ENCODE results near the gene ARVCF. TPM values are rescaled to one million over a fixed set of nuclear protein-coding genes. Genes with fewer than 3 reads are reported as not detected.

ARVCF gene
- total and polyA plus RNA-seq, 9 donors: 55.5 to 117 (median 82.2) TPM

DNA sequence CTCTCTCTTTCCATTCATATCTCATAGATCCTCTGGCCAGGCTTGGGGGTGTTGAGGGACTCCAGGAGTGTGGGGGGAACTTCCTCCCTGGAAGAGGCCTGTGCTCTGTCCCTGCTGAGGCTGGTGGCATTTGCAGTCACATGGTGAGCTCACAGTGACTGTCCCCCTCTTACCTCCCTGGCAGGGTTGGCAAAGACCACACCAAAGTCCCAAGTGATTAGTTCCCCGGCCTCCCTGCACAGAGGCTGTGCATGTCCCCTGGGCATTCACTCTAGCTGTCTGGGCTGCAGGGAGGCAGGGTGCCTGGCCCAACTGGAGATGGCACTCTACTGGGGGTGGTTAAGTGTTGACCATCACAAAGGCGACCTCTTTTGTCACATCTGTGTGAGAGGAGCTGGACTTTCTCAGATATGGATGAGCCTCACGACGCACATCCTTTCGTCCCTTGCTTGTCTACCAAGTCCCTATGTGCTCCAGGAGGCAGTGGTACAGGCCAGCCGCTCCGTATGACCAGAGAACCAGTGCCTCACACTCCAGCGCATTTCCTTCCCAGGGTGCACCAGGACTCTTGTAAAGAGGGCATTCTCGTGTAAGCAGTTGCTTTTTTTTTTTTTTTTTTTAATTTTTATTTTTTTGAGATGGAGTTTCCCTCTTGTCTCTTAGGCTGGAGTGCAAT is 13.1 kb upstream of the ARVCF start:
- no peak overlapping the region for H3K4me3 ChIP-seq (ENCODE audit: low read length)
- no peak for DNase-seq
- peaks cover 29% of the 10 kb centered on the region for H3K4me1 ChIP-seq (ENCODE audit: control insufficient read depth, insufficient read depth, low read length)
- 96% methylated on average over 7 of the region's 9 CpGs for WGBS (ENCODE audit: insufficient coverage)
- H3K36me3 ChIP-seq (ENCODE audit: control insufficient read depth, insufficient read depth, low read length): peaks cover 6% of the 10 kb centered on the region
- H3K27ac ChIP-seq (ENCODE audit: low read length): no peak overlapping the region
- H3K27me3 ChIP-seq (ENCODE audit: control insufficient read depth, insufficient read depth, low read length): no peaks in the 10 kb centered on the region
- no peaks in the 10 kb centered on the region for H3K9me3 ChIP-seq (replicated peaks; ENCODE audit: control insufficient read depth, low read depth, low read length)

DNA sequence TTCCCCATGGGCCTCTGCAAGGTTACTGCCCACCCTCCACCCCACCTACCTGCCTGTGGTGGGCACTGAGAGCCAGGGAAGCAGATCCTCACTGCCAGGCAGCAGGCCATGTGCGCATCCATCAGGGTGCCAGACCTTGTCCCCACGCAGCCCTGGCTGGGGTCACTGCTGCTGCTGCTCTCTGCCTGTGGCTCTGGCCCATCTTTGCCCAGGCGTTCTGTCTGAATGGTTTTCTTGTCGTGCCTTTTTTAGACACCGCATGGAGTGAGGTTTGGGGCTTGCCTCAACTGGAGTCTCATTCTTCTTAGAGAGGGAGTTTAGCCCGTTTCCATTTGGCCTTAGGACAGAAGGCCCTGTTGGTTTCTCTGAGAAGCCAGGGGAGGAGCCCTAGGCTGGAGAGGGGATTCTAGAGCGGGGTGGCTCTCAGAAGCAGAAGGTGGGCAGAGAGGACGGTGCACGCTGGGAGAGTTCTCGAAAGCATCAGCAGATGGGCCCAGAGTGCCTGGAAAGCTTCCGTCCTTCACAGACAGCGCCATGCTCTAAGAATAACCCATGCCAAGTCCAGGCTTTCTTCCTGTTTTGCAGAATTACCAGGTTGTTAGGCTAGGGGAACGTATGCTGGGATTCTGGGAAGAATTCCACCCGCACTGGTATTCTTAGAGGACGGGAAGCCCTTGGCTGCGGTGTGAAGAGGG is 12.4 kb upstream of the ARVCF start:
- H3K4me3 ChIP-seq (ENCODE audit: low read length): no peak overlapping the region
- H3K9me3 ChIP-seq (replicated peaks; ENCODE audit: control insufficient read depth, low read depth, low read length): no peaks in the 10 kb centered on the region
- DNase-seq: no peak
- H3K27me3 ChIP-seq (ENCODE audit: control insufficient read depth, insufficient read depth, low read length): no peaks in the 10 kb centered on the region
- peaks cover 6% of the 10 kb centered on the region for H3K36me3 ChIP-seq (ENCODE audit: control insufficient read depth, insufficient read depth, low read length)
- 61% methylated on average over 4 of the region's 16 CpGs for WGBS (ENCODE audit: insufficient coverage)
- H3K4me1 ChIP-seq (ENCODE audit: control insufficient read depth, insufficient read depth, low read length): peaks cover 23% of the 10 kb centered on the region
- no peak overlapping the region for H3K27ac ChIP-seq (ENCODE audit: low read length)

DNA sequence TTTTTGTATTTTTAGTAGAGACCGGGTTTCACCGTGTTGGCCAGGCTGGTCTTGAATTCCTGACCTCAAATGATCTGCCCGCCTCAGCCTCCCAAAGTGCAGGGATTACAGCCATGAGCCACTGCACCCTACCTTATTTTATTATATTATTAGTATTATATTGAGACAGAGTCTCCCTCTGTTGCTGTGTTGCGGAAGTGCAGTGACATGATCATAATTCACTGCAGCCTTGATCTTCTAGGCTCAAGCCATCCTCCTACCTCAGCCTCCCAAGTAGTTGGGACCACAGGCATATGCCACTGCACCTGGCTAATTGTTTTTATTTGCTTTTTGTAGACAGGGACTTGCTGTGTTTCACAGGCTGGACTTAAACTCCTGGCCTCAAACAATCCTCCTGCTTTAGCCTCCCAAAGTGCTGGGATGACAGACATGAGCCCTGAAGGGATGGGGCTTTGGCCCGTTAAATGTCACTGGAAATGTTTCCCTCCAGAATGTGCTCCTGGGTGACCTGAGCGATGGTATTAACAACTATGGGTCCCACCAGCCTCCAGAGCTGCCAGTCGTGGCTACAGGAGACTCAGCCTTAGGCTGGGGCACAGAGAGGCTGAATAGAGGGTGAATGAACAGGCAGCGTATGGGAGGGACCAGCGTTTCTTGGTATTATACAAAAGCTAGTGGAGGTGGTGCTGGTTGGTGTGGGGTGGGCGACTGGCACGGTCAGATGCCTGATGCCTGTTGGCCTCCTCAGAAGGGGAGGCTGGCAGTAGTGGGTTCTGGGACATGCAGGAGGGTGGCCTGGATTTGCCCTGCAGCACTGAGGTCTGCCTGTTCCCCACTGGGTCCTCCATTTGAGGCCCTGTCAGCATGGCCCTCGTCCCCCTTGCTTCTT is 11.6 kb upstream of the ARVCF start:
- no peaks in the 10 kb centered on the region for H3K9me3 ChIP-seq (replicated peaks; ENCODE audit: control insufficient read depth, low read depth, low read length)
- peaks cover 6% of the 10 kb centered on the region for H3K36me3 ChIP-seq (ENCODE audit: control insufficient read depth, insufficient read depth, low read length)
- H3K27ac ChIP-seq (ENCODE audit: low read length): no peak overlapping the region
- no peak overlapping the region for H3K4me3 ChIP-seq (ENCODE audit: low read length)
- peaks cover 15% of the 10 kb centered on the region for H3K4me1 ChIP-seq (ENCODE audit: control insufficient read depth, insufficient read depth, low read length)
- WGBS (ENCODE audit: insufficient coverage): 89% methylated on average over 7 of the region's 12 CpGs
- H3K27me3 ChIP-seq (ENCODE audit: control insufficient read depth, insufficient read depth, low read length): no peaks in the 10 kb centered on the region
- DNase-seq: no peak

DNA sequence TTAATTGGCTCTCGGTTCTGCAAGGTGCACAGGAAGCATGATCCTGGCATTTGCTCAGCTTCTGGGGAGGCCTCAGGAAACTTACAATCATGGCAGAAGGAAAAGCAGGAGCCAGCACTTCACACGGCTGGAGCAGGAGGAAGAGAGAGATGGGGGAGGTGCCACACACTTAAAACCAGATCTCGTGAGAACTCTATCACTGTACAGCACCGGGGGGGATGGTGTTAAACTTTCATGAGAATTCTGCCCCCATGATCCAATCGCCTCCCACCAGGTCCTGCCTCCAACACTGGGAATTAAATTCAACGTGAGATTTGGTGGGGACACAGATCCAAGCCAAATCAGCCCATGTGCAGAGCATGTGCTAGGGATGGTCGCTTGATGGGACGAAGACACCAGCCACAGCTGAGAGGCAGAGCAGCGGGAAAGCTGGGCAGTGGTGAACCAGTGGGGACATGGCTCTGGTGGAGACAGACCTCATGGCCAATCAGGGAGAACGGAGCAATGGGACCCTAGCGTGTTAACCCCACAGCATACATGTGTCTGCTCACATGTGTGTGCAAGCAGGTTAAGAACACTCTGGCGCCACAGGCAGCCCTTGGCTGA is 10.5 kb upstream of the ARVCF start:
- H3K9me3 ChIP-seq (replicated peaks; ENCODE audit: control insufficient read depth, low read depth, low read length): no peaks in the 10 kb centered on the region
- H3K36me3 ChIP-seq (ENCODE audit: control insufficient read depth, insufficient read depth, low read length): peaks cover 6% of the 10 kb centered on the region
- no peak overlapping the region for H3K4me3 ChIP-seq (ENCODE audit: low read length)
- H3K27me3 ChIP-seq (ENCODE audit: control insufficient read depth, insufficient read depth, low read length): no peaks in the 10 kb centered on the region
- H3K27ac ChIP-seq (ENCODE audit: low read length): no peak overlapping the region
- no peak for DNase-seq
- H3K4me1 ChIP-seq (ENCODE audit: control insufficient read depth, insufficient read depth, low read length): peaks cover 11% of the 10 kb centered on the region
- 81% methylated on average over 10 of the region's 12 CpGs for WGBS (ENCODE audit: insufficient coverage)

DNA sequence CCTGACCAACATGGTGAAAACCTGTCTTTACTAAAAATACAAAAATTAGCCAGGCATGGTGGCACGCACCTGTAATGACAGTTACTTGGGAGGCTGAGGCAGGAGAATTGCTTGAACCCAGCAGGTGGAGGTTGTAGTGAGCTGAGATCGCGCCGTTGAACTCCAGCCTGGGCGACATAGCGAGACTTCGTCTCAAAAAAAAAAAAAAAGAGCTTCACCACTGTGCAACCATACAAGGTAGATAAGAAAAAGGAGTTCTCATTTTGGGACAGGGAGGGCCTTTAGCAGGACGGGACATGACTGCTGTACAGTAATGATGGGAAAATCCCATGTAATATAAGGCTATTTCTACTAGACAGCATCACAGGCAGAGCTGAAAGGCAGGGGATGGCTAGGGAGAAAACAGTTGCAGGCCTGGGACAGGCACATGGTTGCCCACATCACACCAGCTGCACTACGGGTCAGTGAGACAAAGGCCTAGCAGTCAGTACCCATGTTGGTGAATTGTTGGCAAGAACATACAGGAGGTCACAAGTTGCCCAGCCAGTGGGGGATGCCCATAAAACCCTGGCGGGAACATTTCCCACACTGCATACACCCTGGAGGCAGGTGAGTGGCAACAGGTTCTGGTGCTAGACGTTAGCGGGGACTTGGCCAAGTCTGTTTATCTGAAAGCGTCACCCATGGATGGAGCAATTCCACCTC is 9.7 kb upstream of the ARVCF start:
- Histone ChIP-seq H3K27me3 (ENCODE audit: control insufficient read depth, insufficient read depth, low read length) (no peaks in the 10 kb centered on the region), H3K4me1 (ENCODE audit: control insufficient read depth, insufficient read depth, low read length) (peaks cover 14% of the 10 kb centered on the region), H3K4me3 (ENCODE audit: low read length) (no peak overlapping the region), H3K9me3 (replicated peaks; ENCODE audit: control insufficient read depth, low read depth, low read length) (no peaks in the 10 kb centered on the region), H3K36me3 (ENCODE audit: control insufficient read depth, insufficient read depth, low read length) (peaks cover 5% of the 10 kb centered on the region), H3K27ac (ENCODE audit: low read length) (no peak overlapping the region)
- no peak for DNase-seq
- WGBS (ENCODE audit: insufficient coverage): 100% methylated on average over 1 of the region's 13 CpGs

DNA sequence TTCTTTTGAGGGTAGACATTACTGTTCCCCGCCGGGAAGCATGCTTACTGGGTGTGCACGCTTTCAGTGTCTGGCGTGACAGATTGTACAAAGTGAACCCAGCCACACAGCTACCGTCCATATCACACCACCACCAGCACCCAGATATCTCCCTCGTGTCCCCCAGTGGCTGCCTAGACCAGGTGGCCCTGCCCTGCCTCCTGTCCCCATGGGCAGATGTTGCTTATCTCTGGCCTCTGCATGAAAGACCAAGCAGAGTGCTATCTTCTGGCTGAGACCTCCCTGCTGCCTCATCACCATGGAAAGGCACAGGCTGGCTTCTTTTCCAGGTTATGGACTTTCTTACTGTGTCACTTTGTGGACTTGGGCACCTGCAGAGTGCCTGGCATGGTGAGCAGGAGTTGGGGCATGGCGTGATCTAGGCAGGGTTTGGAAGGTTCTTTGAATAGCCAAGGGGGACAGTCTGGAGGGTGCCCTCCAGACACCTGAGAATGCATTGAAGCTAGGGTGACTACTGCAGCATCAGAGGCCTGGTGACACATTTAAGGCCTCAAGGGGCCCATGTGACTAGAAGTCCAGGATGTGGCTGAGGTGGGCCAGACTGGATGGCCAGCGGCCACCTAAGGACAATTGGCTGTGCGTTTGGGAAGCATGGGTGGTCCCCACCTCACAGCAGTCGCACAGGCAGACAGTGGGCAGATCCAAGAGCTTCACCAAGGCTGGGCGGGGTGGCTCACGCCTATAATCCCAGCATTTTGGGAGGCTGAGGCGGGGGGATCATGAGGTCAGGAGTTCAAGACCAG is 9.0 kb upstream of the ARVCF start:
- H3K27ac ChIP-seq (ENCODE audit: low read length): no peak overlapping the region
- WGBS (ENCODE audit: insufficient coverage): 91% methylated on average over 12 of the region's 13 CpGs
- H3K9me3 ChIP-seq (replicated peaks; ENCODE audit: control insufficient read depth, low read depth, low read length): no peaks in the 10 kb centered on the region
- H3K4me1 ChIP-seq (ENCODE audit: control insufficient read depth, insufficient read depth, low read length): peaks cover 17% of the 10 kb centered on the region
- H3K4me3 ChIP-seq (ENCODE audit: low read length): no peak overlapping the region
- no peaks in the 10 kb centered on the region for H3K27me3 ChIP-seq (ENCODE audit: control insufficient read depth, insufficient read depth, low read length)
- DNase-seq: no peak
- H3K36me3 ChIP-seq (ENCODE audit: control insufficient read depth, insufficient read depth, low read length): peaks cover 2% of the 10 kb centered on the region

DNA sequence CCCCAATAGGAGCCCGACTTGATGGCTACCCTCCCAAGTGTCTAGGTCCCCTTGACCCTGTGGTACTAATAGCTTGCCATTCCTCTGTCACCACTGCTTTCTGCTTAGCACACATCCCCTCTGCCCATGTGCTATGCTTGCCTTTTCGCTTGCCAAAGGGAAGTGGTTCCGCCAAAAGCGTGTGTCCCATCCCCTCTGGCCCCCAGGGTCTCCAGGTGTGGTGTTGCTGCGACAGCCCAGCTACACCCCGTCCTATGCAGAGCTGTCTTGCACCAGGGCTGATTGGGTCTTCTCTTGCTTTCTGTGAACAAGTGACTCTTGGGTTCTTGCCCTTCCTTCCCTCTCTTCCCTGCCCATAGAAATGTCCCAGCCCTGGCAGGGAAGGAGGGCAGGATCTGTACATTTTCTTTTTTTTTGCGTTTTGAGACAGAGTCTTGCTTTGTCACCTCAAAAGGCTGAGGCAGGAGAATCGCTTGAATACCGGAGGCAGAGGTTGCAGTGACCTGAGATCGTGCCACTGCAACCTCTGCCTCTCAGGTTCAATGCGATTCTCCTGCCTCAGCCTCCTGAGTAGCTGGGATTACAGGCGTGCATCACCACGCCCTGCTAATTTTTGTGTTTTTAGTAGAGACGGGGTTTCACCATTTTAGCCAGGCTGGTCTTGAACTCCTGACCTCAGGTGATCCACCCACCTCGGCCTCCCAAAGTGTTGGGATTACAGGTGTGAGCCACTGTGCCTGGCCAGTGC is 8.2 kb upstream of the ARVCF start:
- Histone ChIP-seq H3K4me3 (ENCODE audit: low read length) (no peak overlapping the region), H3K27me3 (ENCODE audit: control insufficient read depth, insufficient read depth, low read length) (no peaks in the 10 kb centered on the region), H3K9me3 (replicated peaks; ENCODE audit: control insufficient read depth, low read depth, low read length) (no peaks in the 10 kb centered on the region), H3K36me3 (ENCODE audit: control insufficient read depth, insufficient read depth, low read length) (peaks cover 2% of the 10 kb centered on the region), H3K27ac (ENCODE audit: low read length) (no peak overlapping the region), H3K4me1 (ENCODE audit: control insufficient read depth, insufficient read depth, low read length) (peaks cover 23% of the 10 kb centered on the region)
- WGBS (ENCODE audit: insufficient coverage): 85% methylated on average over 15 of the region's 15 CpGs
- no peak for DNase-seq

DNA sequence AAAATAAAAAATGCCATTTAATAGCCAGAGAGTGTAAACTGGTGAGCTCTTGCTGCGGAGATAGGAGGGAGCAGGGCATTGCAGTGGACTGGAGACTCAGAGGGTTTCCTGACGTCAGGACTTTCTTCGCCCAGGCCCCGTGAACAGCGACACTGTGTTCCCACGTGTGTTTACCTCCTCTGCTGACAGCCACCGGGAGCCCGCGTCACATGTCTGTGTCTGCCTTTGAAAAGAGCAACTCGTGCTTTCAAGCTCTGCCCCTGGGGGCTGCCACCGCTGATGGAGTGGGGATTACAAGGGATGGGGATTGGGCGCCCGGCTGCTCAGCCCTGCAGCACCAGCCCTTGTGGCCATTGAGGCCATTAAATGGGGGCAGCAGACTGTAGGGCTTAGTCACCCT is 7.6 kb upstream of the ARVCF start:
- peaks cover 2% of the 10 kb centered on the region for H3K36me3 ChIP-seq (ENCODE audit: control insufficient read depth, insufficient read depth, low read length)
- peaks cover 5% of the 10 kb centered on the region for H3K27me3 ChIP-seq (ENCODE audit: control insufficient read depth, insufficient read depth, low read length)
- no peak overlapping the region for H3K4me3 ChIP-seq (ENCODE audit: low read length)
- DNase-seq: no peak
- 67% methylated on average over 11 of the region's 13 CpGs for WGBS (ENCODE audit: insufficient coverage)
- peaks cover 23% of the 10 kb centered on the region for H3K4me1 ChIP-seq (ENCODE audit: control insufficient read depth, insufficient read depth, low read length)
- no peak overlapping the region for H3K27ac ChIP-seq (ENCODE audit: low read length)
- H3K9me3 ChIP-seq (replicated peaks; ENCODE audit: control insufficient read depth, low read depth, low read length): no peaks in the 10 kb centered on the region

Measured in muscle of leg (tissue), 11 donors.